SU-DHL-6 (cell line): ENCODE results near the gene ZIC4.

Experiments used
- H2AFZ ChIP-seq: fragments of 200-600 bp; sonication (generic); 2 replicates; pipeline ENCODE4 v1.6.1; 2014; ENCODE audit warnings: low read depth, mild to moderate bottlenecking, moderate library complexity, mixed read lengths, antibody characterized with exemption, low read length; ENCODE audit not compliant: severe bottlenecking
- H3F3A ChIP-seq: fragments of 200-600 bp; shearing (Covaris generic); 2 replicates; pipeline ENCODE4 v1.6.0; 2016; ENCODE audit warnings: antibody characterized with exemption, mild to moderate bottlenecking; ENCODE audit not compliant: insufficient read depth
- H3K27ac ChIP-seq: fragments of 200-600 bp; sonication (generic); 2 replicates; pipeline ENCODE4 v1.5.1; 2016; ENCODE audit warnings: low read depth, mild to moderate bottlenecking, low read length, moderate library complexity, mixed read lengths
- H3K27me3 ChIP-seq: fragments of 200-600 bp; sonication (generic), shearing (Covaris generic); 2 replicates; pipeline ENCODE4 v1.6.0; 2014; ENCODE audit warnings: mild to moderate bottlenecking, low read length
- H3K36me3 ChIP-seq: fragments of 200-600 bp; sonication (generic); 2 replicates; pipeline ENCODE4 v1.6.1; 2014; ENCODE audit warnings: mild to moderate bottlenecking, low read length, mixed read lengths
- H3K4me2 ChIP-seq: fragments of 300-600, 200-600 bp; shearing (Covaris generic), sonication (generic); 2 replicates; pipeline ENCODE4 v1.6.0; 2014; ENCODE audit warnings: low read length, low read depth, mild to moderate bottlenecking; ENCODE audit not compliant: poor library complexity, severe bottlenecking
- H3K4me3 ChIP-seq: fragments of 200-600 bp; sonication (generic); 2 replicates; pipeline ENCODE4 v1.5.1; 2014; ENCODE audit warnings: antibody characterized with exemption, low read length, mild to moderate bottlenecking, mixed read lengths; ENCODE audit not compliant: insufficient read depth, poor library complexity, severe bottlenecking
- H3K79me2 ChIP-seq: fragments of 200-600 bp; sonication (generic); 2 replicates; pipeline ENCODE4 v1.6.1; 2014; ENCODE audit warnings: mild to moderate bottlenecking, low read length, moderate library complexity; ENCODE audit not compliant: insufficient read depth
- H3K9ac ChIP-seq: fragments of 200-600 bp; sonication (generic); 2 replicates; pipeline ENCODE4 v1.7.0; 2014; ENCODE audit warnings: mild to moderate bottlenecking, low read length
- H3K9me2 ChIP-seq: fragments of 200-600 bp; sonication (generic); replicated peaks from 2 replicates; pipeline ENCODE4 v1.6.1; 2014; ENCODE audit warnings: low read length; ENCODE audit not compliant: insufficient read depth
- H3K9me3 ChIP-seq: fragments of 200-600 bp; sonication (generic); 2 replicates; pipeline ENCODE4 v1.6.1; 2014; ENCODE audit warnings: low read length, mixed read lengths; ENCODE audit not compliant: insufficient read depth
- H4K20me1 ChIP-seq: fragments of 200-600 bp; sonication (generic); 2 replicates; pipeline ENCODE4 v1.6.1; 2014; ENCODE audit warnings: low read depth, mild to moderate bottlenecking, antibody characterized with exemption, low read length, moderate library complexity, mixed read lengths
- CTCF ChIP-seq: fragments of 200-600 bp; sonication (generic); IDR thresholded peaks from one replicate; pipeline ENCODE4 v1.5.1; 2017; ENCODE audit warnings: antibody characterized with exemption, mild to moderate bottlenecking, low read length, moderate library complexity; ENCODE audit not compliant: insufficient read depth, poor library complexity, severe bottlenecking
- EZH2phosphoT487 ChIP-seq: fragments of 200-600 bp; sonication (generic), shearing (Covaris generic); conservative IDR thresholded peaks from 2 replicates; pipeline ENCODE4 v1.6.1; 2018; ENCODE audit warnings: mild to moderate bottlenecking, antibody characterized with exemption, low read length, moderate library complexity, mixed read lengths

Gene ZIC4

DNA sequence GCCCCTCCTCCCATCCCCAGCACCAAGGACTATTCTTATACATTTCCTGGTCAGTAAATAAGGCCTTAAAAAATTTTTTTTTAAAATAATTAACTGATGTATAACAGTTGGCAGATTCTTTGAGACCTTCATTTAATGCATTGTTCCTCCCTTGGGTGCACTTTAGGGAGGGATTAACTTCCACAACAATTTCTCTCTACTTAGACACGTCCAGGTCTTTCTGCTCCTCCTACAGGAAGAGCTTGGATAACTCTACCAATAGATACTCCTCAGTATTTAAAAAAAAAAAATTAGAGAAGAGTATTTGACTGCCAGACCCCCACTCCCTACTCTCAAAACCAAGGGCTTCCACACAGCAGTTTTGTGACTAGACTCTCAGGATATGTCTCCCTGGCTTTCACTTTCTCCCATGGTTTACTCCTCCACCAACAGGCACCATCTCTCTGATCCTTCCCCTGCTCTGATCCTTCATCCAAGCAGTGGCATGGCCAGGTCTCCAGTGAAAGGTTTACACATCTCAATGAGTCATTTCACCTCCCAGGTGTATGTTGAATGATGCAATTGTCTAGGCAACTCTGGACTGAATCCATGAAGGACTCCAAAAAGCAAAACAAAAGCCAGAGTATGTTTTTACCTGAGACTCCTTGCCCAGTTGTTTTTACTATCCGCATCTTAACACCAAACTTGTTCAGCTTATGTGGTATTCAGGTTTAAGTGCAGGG, 7.4 kb downstream of the ZIC4 start:
- Histone ChIP-seq H3K9me2 (no peaks in the 10 kb centered on the region), H3F3A (no peaks in the 10 kb centered on the region), H4K20me1 (no peaks in the 10 kb centered on the region), H3K27ac (no peak overlapping the region), H3K27me3 (no peaks in the 10 kb centered on the region), H3K36me3 (no peaks in the 10 kb centered on the region), H3K9me3 (no peaks in the 10 kb centered on the region), H3K79me2 (no peaks in the 10 kb centered on the region), H3K4me2 (no peak overlapping the region), H2AFZ (no peak overlapping the region), H3K9ac (no peak overlapping the region), H3K4me3 (no peak overlapping the region)
- TF ChIP-seq CTCF (no peak), EZH2phosphoT487 (no peak)

- no peaks in the 10 kb centered on the region for H4K20me1 ChIP-seq
- no peak overlapping the region for H2AFZ ChIP-seq
- no peak overlapping the region for H3K4me2 ChIP-seq
- no peaks in the 10 kb centered on the region for H3K9me3 ChIP-seq
- no peak overlapping the region for H3K4me3 ChIP-seq
- no peak overlapping the region for H3K9ac ChIP-seq
- no peaks in the 10 kb centered on the region for H3K9me2 ChIP-seq
- H3K27ac ChIP-seq, result no peak overlapping the region
- no peaks in the 10 kb centered on the region for H3K79me2 ChIP-seq
- no peaks in the 10 kb centered on the region for H3K27me3 ChIP-seq
- TF ChIP-seq EZH2phosphoT487 (no peak), CTCF (no peak)
- H3F3A ChIP-seq, result no peaks in the 10 kb centered on the region
- no peaks in the 10 kb centered on the region for H3K36me3 ChIP-seq
Measured at GRCh38 chr3:147397875-147398812, 8.2 kb downstream of the ZIC4 start.

GRCh38 chr3:147397155-147397874, 9.0 kb downstream of the ZIC4 start:
- TF ChIP-seq CTCF, result no peak
- TF ChIP-seq EZH2phosphoT487, result no peak
- no peak overlapping the region for H3K27ac ChIP-seq
- no peaks in the 10 kb centered on the region for H3K9me2 ChIP-seq
- H3K4me2 ChIP-seq, result no peak overlapping the region
- H3K27me3 ChIP-seq, result no peaks in the 10 kb centered on the region
- no peaks in the 10 kb centered on the region for H3K36me3 ChIP-seq
- H3K9me3 ChIP-seq, result no peaks in the 10 kb centered on the region
- H3K9ac ChIP-seq, result no peak overlapping the region
- H3K79me2 ChIP-seq, result no peaks in the 10 kb centered on the region
- no peaks in the 10 kb centered on the region for H3F3A ChIP-seq
- no peaks in the 10 kb centered on the region for H4K20me1 ChIP-seq
- H2AFZ ChIP-seq, result no peak overlapping the region
- no peak overlapping the region for H3K4me3 ChIP-seq
